WTC11 (cell line): ENCODE results near the gene B3GNT9.

Experiments used
- ATF1 ChIP-seq: sonication (generic); formaldehyde crosslinking; IDR thresholded peaks from 2 replicates; pipeline ENCODE4 v1.8.1; 2023; ENCODE audit warnings: mild to moderate bottlenecking, moderate library complexity, missing genetic modification reagents
- CREB1 ChIP-seq: sonication (generic); formaldehyde crosslinking; IDR thresholded peaks from 2 replicates; pipeline ENCODE4 v1.8.0; 2023; ENCODE audit warnings: mild to moderate bottlenecking, missing genetic modification reagents
- CTCF ChIP-seq: fragments of 200-600 bp; IDR thresholded peaks from 2 replicates; pipeline ENCODE4 v1.8.0; 2022; ENCODE audit warnings: antibody characterized with exemption
- GABPB1 ChIP-seq: sonication (generic); formaldehyde crosslinking; IDR thresholded peaks from 2 replicates; pipeline ENCODE4 v1.8.1; 2023; ENCODE audit warnings: mild to moderate bottlenecking, missing genetic modification reagents
- JUN ChIP-seq: sonication (generic); formaldehyde crosslinking; IDR thresholded peaks from 2 replicates; pipeline ENCODE4 v1.8.0; 2023; ENCODE audit warnings: mild to moderate bottlenecking, missing genetic modification reagents
- RELA ChIP-seq: sonication (generic); formaldehyde crosslinking; IDR thresholded peaks from 2 replicates; pipeline ENCODE4 v1.8.1; 2022; ENCODE audit warnings: missing genetic modification reagents, mild to moderate bottlenecking, borderline replicate concordance
- TF ChIP-seq, protein P1 (sequence below): sonication (generic); formaldehyde crosslinking; IDR thresholded peaks from 2 replicates; pipeline ENCODE4 v1.8.1; 2022; ENCODE audit warnings: low read depth, mild to moderate bottlenecking, moderate library complexity, missing genetic modification reagents, borderline replicate concordance
- TF ChIP-seq, protein P2 (sequence below): sonication (generic); formaldehyde crosslinking; IDR thresholded peaks from 2 replicates; pipeline ENCODE4 v1.8.0; 2022; ENCODE audit warnings: mild to moderate bottlenecking, missing genetic modification reagents

- TF ChIP-seq, protein P1, sequence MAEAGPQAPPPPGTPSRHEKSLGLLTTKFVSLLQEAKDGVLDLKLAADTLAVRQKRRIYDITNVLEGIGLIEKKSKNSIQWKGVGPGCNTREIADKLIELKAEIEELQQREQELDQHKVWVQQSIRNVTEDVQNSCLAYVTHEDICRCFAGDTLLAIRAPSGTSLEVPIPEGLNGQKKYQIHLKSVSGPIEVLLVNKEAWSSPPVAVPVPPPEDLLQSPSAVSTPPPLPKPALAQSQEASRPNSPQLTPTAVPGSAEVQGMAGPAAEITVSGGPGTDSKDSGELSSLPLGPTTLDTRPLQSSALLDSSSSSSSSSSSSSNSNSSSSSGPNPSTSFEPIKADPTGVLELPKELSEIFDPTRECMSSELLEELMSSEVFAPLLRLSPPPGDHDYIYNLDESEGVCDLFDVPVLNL (CRISPR knock-in tag): no peak
- TF ChIP-seq ATF1 (CRISPR knock-in tag): no peak
- TF ChIP-seq CTCF: no peak
- no peak for TF ChIP-seq CREB1 (CRISPR knock-in tag)
- TF ChIP-seq, protein P2, sequence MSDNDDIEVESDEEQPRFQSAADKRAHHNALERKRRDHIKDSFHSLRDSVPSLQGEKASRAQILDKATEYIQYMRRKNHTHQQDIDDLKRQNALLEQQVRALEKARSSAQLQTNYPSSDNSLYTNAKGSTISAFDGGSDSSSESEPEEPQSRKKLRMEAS: no peak
- no peak for TF ChIP-seq JUN (CRISPR knock-in tag)
- no peak for TF ChIP-seq RELA (CRISPR knock-in tag)
- no peak for TF ChIP-seq GABPB1 (CRISPR knock-in tag)
Observed at GRCh38 chr16:67198238-67198734, 47.5 kb upstream of the B3GNT9 start.
